Activated CD4-positive, alpha-beta T cell treated with anti-CD3 and anti-CD28 coated beads for 1 hour (primary cell): ENCODE measurements around the gene SH3BGRL3.
"Not testable (repeated sequence)": the region's sequence is repeated elsewhere in the genome, so short reads cannot be mapped to it uniquely, and the experiment has no call there.

ENCODE experiments used
- DNase-seq: peaks from one replicate; pipeline ENCODE4 v3.0.0-alpha.2; 2020

SH3BGRL3 gene

DNA sequence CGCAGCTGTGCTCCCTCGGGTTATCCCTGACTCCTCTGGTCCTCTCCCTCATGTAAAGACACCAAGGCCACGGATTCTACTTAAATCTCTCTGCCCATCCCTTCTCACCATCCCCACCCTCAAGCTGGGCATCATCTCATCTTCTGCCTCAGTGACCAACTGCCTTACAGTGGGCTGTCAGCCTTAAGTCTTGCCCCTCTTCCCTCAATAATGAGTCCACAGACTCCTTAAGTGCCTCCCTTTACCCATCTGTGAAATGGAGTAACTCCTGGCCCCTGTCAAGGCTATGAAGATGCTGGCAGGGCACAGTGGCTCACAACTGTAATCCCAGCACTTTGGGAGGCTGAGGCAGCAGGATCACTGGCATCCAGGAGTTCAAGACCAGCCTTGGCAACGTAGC, 12.1 kb downstream of the SH3BGRL3 start:
- no peak for DNase-seq

DNA sequence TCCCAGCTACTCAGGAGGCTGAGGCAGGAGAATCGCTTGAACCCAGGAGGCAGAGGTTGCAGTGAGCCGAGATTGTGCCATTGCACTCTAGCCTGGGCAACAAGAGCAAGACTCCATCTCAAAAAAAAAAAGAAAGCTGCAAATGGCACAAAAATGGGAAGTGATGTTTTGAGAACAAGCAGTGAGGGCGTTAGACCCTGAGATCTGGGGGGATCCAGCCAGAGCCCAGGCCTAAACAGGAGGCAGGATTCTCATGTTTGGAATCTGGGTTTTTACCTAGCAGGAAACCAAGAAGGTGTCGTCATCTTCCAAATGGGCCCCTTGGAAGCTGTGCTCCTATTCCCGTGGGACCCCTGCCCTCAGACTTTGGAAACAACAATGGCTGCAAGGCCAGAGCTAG, 12.8 kb downstream of the SH3BGRL3 start:
- not testable (repeated sequence) for DNase-seq

DNA sequence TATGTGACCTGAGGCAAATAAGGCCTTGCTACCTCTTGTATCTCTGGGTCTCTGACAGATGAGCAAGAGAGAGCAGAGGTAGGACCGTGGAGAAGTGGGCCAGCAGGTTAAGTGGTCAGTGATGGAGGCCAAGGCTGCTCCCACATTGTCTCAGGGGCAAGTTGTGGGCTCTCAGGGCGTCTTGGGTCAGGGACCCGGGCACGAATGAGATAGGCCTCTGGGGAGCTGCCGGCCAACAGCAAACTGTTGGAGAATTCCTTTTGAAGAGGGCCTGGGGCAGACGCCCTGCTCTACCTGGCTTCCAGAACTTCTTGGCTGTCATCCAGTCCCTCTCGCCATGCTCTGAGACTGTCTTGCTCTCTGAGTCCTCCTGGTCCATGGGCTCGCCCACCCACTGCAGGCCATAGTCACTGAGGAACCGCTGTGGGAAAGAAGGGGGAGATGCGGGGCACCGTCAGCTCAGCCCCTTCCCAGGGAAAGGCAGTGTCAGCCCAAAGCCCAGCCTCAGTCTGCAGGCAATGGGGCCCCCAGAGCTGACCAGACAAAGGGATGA, 14.1 kb downstream of the SH3BGRL3 start:
- no peak for DNase-seq

DNA sequence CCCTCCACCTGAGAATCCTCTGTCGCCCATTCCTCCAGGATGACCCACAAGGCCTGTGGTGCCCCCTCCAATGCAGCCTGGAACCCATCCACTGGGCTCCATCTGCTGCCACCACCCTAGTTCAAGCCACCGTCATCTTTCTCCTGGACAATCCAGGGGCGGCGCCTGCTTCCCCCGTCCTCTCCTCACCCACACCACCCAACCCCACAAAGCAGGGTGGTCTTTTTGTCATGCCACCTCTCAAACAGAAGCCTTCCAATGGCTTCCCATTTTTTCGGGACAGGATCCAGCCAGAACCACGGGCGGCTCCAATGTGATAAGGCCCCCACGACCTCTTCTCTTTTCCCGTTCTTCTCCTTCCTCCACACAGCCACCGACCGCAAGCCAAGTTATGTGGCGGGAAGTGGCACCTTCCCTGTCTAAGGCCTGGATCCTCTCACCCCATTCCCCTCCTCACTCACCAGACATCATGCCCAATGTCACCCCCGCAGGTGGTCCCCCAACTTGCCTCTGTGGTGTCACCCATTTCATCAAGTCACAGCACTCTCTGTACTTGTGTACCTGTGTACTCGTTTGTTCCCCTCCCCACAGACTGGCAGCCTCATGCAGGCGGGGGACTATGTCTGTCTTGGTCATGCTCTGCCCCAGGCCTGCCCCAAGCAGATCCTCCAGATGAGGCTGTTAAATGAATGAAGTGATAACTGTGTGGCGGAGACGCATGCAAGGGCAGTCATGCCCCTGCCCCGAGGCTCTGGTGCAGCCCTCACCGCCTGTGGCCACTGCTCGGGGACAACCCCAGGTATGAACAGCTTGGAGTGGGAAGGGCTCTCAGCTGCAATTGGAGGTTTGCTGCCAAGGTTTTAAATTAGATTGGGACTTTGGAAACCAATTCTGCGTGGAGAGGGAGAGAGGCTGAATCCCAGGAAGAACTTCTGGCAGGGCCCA, 15.6 kb downstream of the SH3BGRL3 start:
- no peak for DNase-seq

DNA sequence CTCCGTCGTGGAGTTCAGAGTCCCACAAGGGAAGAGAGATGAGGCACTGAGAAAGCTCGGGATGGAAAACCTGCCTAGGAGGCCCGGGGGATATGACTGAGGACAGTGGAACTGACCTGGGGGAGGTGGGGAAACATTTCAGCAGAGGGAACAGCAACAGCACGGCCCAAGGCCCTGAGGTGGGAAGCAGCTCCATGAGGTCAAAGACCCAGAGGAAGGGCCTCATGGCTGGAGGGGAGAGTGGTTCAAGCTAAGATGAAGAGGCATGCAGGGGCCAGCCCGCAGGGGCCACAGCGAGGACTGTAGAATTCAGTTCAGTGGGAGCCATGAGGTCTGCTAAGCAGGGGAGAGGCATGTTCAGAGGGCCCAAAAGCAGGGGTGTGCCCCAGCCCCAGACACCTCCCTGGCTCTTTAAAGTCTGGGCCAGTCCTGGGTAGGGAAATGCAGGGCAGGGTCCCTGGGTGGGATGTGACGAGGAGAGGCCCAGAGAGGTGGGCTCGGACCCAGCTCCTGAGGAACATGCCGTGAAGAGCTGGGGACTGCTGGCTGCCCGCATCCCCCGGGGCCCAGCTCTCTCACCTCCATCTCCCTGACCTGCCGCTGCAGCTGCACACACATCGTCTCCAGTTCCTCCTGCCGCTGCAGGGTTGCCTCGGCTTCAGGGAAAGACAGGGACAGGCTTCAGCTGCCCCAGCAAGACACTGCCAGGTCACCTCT, 16.6 kb downstream of the SH3BGRL3 start:
- DNase-seq, result no peak

DNA sequence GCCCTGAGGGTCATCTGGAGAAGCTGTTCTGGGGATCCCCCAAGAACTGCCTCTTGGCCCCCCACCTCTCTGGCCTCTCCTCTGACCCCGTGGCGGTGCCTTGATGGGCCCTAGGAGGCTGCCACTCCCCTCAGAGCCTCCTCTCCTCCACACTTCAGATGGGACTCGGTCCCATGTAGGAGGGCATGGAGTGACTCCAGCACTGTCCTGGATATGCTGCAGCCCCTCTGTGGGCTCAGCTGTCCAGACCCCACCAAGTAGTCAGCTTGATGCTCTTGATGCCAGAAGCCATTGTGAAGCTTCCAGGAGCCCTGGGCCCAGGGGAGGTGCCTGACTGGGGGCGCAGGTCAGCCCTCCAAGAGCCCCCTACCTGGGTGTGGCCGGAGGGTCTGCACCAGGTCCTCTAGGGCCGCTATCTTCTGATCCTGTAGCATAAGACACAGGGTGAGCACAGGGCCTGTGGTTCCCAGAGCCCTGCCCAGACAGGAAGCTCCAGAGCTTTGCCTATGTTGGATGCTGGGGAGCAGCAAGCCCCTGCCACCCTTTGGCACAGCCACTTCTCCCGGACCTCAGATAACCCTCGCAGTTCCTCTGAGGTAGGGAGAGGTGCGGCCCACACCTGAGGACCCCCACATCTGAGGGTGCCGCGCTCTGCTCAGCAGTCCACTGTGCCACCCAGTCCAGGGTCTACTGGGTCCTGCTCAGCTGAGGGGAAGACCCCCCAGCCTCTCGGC, 17.3 kb downstream of the SH3BGRL3 start:
- no peak for DNase-seq

DNA sequence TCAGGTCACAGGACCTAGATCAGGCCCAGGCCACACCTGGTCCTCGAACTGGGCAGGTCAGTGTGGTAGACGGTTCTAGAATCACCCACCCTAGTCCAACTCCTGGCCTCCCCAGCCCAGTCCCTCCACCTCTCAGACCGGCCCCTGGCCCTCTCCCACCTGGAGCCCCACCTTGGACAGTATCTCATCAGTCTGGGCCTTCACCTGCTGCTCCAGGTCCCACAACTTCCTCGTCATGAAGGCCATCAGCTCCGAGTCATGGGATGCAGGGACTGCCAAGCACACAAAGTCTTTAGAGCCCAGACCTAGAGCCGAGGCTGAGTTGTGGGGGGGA, 17.9 kb downstream of the SH3BGRL3 start:
- no peak for DNase-seq

DNA sequence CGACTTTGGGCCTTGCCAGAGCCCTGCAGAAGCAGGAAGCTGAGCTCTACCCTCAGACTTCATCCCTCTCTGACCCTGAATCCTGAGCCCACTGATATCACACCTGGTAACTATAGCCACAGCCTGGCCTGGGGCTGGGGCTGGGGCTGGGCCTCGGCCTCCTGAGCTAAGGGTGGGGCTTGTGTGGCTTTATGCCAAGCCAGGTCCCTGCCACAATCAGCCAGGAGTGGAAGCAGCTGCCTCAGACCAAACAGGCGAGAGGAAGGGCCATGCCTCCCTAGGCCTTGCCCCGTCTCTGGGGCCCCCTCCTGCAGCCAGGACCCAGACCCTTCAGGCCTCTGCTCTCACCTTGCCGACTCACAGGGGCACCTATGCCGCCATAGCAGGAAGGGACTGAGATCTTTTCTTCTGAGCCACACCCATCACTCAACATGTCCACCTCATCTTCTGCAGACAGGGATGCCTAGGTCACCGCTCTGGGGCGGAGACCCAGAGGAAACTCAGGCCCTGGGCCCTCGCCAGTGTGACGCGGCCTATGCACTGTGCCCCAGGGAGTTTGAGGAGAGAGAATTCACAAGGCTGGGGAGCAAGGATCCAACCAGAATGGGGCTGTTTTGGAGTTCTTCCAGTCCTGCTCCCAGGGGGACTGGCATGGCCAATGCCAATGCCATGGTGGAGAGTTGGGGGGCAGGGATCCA, 20.8 kb downstream of the SH3BGRL3 start:
- DNase-seq, result no peak

DNA sequence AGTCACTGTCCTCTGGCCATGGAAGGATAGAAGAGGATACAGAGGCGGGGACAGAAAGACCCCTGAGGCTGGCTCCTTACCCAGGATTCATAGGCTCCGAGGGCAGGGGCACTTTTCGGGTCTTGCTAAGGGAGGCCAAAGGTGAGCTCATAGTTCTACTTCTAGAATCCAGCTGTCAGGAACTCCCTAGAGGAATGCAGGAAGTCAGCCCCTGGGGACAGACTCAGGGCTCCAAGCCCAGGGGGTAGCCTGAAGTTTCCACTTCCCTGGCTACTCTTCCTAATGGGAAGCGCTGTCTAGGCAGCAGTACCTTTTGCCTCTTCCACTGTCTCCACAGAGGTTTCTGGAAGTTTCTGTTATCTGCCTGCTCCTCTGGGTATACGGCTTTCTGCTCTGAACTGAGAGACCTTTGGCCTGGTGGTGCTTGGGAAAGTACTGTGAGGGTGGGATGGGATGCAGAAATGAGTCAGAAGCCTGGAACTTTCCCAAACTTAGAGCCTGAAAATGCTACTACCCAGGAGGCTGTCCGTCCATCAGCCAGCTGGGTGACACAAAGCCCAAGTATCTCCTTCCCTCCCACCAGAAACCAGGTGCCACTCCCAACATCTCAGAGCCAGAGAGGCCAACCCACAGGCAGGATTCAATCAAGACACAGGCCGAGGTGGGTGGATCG, 23.0 kb downstream of the SH3BGRL3 start:
- DNase-seq, result no peak

DNA sequence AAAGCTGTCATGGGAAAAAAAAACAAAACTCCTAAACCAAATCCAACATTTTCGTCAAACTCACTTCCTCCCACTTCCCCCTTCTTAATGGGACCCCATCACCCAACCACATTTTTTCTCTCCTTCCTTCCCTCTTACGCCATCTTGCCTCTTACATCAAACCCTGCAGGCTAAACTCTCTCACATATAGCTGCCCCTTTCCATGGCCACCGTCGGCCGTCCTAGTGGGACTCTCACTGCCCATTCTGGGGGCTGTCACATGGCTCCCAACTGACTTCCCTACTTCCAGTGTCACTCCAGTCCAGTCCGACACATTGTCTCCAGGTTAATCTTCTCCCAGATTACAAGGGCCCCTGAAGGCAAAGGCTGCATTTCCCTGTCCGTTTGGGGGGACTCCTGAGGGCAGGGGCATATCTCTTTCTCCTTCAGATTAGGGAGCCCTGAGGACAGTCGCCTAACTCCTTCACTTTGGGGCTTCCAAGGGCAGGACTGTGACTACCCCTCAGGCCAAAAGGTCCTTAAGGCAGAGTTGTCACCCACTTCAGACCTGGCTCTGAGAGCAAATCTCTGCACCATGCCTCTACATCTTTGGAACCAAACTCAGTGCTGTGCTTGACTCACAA, 25.9 kb downstream of the SH3BGRL3 start:
- DNase-seq, result no peak

DNA sequence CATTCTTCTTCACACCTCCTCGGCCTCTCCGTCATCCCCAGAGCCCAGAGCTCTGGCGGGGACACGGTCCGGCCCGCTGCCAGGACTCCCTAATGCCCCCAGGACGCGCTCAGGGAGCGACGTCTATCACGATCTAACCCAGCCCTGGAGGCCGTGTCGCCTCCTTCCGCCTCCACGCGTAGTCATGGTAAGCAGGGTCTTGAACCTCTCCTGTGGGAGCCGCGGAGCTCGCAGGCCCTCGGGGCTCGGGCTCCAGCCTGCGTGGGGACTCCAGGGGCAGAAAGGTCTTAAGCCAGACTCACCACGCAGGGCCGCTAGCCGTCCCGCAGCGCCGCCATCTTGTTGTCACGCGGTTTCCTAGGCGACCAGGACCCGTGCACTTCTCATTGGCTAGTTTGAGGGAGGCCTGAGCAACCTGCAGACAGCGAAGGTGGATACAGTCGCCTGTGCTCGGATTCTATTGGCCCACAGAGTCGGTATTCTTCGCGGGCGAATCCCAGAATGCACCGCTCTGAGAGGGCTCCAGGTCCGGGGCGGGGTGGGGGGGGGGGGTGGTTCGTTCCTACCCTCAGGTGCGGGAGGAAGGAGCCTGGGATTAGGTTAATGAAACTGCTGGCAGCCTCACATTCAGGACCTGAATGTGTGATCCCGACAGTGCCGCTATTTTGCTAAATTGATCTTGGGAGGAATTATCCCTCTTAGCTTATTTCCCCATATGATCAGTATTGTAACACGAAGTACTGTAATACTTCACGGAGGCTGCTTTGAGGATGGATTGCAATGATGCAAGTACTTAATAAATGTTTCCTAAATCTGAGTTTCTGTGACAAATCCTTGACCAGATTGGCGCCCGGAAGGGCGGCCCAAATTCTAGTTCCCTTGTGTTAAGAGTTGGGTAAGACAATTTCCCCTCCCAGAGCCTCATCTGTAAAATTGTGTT, 26.7 kb downstream of the SH3BGRL3 start, which contains the start of gene UBXN11:
Gene UBXN11, minus strand, starts transcription at position 347 of the 940 bp plus-strand sequence. CDS start 3,753 bp downstream, outside the sequence.
- peak; percentile 85 for DNase-seq

DNA sequence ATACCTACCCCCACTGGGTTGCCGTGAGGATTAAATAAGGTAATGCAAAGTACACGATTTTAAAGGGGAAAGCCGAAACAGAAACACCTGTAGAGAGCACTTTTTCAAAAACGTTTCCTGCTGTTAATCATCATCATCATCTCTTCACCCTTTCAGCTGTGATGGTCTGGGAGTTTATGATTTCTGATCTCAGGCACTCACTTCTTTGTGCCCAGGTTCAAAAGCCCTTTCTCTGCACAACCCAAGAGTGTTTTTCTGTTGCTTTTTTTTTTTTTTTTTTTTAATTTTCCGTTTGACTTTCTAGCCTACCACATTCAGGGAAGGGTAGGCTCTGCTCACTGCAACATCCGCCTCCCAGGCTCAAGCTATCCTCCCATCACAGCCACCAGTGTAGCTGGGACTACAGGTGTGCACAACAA, 27.5 kb downstream of the SH3BGRL3 start:
- no peak for DNase-seq

DNA sequence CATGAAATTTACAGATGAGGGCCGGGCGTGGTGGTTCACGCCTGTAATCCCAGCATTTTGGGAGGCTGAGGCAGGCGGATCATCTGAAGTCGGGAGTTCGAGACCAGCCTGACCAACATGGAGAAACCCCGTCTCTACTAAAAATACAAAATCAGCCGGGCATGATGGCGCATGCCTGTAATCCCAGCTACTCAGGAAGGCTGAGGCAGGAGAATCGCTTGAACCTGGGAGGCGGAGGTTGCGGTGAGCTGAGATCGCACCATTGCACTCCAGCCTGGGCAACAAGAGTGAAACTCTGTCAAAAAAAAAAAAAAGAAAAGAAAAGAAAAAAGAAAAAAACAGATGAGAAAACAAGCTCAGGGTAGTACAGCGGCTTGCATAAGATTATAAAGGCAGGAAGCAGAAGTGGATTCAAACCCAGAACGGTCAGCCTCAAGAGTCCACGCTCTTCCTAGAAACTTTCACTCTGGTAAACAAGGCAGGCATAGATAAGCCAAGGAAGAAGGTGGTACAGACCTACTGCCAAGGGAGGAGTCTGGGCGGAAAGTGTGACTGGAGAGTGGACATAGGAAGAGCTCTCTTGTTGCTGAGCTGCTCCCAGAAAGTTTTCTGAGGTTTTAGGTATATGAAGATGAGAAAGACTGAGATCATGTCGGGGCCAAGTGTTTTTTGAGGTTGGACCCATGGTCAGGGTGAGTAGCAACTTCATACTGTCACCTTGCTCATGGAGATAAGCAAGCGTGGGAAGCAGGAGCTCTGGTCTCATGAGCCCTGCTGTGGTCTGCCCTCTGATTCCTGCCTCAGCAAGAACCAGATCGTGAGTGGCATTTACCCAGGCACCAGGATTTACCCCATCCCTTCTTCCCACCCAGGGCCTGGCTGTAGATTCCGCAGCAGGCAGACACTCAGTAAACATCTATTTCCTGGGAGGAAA, 28.3 kb downstream of the SH3BGRL3 start:
- DNase-seq, result not testable (repeated sequence)

DNA sequence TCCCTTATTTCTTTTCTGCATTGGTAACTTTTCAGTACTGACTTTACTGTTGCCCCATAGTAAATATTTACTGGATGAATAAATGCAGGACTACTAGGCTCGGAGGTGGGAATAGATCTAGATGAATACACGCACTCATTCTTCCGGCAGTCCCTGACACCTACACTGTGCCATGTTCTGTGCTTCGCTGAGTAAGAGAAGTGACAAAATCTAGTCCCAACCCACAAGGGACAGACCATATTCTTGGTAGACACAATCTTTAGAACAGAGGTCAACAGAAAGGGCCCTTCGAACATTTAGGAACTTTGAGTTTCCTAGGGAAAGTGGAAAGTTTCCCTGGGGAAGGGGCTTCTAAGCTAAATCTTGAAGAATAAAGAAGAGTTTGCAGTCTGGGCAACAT, 34.6 kb downstream of the SH3BGRL3 start:
- DNase-seq, result no peak

DNA sequence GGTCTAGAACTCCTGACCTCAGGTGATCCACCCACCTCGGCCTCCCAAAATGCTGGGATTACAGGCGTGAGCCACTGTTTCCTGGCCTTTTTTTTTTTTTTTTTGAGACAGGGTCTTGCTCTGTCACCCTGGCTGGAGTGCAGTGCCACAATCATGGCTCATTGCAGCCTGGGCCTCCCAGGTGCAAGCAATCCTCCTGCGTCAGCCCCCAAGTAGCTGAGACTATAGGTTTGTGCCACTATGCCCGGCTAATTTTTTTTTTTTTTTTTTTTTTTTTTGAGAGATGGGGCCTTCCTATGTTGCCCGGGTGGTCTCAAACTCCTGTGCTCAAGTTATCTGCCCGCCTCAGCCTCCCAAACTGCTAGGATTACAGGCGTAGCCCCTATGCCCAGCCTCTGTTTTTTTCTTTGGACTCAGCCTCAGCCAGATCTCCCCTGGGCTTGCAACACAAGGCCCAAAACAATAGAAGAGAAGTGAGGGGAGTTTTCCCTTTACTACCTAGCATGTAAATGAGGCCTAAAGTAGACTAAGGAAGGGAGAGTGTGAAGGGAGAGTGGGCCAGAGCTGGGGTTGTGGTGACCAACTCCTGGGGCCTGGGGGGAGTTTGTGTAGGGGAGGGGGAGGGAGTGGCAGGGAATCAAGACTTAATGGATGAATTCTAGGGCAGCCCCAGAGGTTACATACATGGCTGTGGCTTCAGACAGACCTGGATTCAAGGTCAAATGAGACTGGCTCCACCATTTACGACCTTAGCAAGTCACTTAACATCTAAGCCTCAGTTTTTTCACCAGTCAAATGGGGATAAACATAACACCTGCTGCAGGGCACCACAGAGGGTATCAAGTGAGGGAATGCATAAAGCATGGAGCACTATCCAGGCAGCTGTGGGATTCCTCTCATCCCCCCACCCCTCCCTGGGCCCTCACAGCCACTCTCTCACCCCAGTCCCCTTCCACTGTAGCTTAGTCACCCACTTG, 36.3 kb downstream of the SH3BGRL3 start:
- no peak for DNase-seq

DNA sequence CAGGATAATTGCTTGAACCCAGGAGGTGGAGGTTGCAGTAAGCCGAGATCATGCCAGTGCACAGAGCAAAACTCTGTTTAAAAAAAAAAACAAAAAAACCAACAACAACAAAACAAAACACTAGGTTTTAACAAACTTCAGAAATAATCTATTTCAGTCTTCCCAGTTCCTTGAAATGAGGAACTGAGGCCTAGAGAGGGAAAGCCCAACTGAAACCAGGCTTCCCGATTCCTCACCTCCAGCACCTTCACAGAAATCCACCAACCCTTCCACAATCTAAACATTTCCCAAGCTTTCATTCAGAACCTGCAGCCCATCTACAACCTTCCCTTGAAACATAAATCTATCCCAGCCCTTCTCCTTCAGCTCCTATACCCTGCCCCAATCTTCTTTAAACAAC, 37.3 kb downstream of the SH3BGRL3 start:
- DNase-seq, result no peak

DNA sequence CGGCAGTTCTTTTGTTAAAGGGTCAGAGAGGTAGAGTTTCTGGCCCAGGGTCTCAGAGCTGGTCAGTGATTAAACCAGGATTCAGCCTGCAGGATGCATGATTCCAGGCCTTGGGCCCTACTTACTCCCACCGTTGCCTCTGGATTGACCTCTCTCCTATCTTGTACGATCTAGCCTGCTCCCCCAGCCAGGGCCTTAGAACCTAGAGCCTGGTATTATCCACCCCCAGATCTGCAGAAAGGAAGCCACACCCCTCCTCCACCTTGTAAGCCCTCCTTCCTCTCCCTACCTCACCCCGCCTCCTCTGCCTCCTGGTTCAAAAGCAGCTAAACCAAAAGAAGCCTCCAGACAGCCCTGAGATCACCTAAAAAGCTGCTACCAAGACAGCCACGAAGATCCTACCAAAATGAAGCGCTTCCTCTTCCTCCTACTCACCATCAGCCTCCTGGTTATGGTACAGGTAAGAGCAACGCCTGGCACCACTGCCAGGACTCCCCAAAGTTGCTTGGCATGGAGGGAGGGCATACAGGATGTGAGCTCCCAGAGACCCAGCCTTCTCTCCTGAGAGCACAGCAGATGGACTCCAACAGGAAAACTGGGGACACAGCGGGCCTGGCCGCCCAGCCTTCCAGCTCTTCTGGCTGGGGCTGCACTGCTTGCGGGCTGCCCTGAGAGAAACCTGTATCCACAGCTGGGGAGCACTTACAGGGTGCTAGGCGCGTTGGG, 37.9 kb downstream of the SH3BGRL3 start, which contains the start of gene CD52:
Gene CD52, plus strand, starts transcription at position 347 of the 726 bp plus-strand sequence. Its CDS starts 60 bp downstream, at position 407.
- DNase-seq, result peak; percentile 54
